OCI-LY1 (cell line): Measurements from ENCODE around the gene ABCA13.

Experiments used
- H2AFZ ChIP-seq: fragments of 200-600 bp; sonication (generic), shearing (Covaris generic); 2 replicates; pipeline ENCODE4 v1.6.0; 2014; ENCODE audit warnings: antibody characterized with exemption, mild to moderate bottlenecking, low read length
- H3F3A ChIP-seq: fragments of 200-600 bp; sonication (generic), shearing (Covaris generic); 2 replicates; pipeline ENCODE4 v1.6.0; 2014; ENCODE audit warnings: mild to moderate bottlenecking, antibody characterized with exemption, low read length, moderate library complexity; ENCODE audit not compliant: insufficient read depth
- H3K27ac ChIP-seq: fragments of 200-600 bp; sonication (generic); 2 replicates; pipeline ENCODE4 v1.5.1; 2014; ENCODE audit warnings: low read length, mixed run types, mild to moderate bottlenecking, low read depth; ENCODE audit not compliant: poor library complexity, severe bottlenecking
- H3K27me3 ChIP-seq: fragments of 200-600 bp; sonication (generic); 2 replicates; pipeline ENCODE4 v1.6.0; 2014; ENCODE audit warnings: antibody characterized with exemption, mild to moderate bottlenecking, low read length, moderate library complexity; ENCODE audit not compliant: insufficient read depth
- H3K36me3 ChIP-seq: fragments of 200-600 bp; sonication (generic); 2 replicates; pipeline ENCODE4 v1.6.1; 2014; ENCODE audit warnings: mild to moderate bottlenecking, antibody characterized with exemption, low read length, moderate library complexity, mixed read lengths; ENCODE audit not compliant: insufficient read depth
- H3K4me1 ChIP-seq: fragments of 200-600 bp; sonication (generic); 2 replicates; pipeline ENCODE4 v1.5.1; 2014; ENCODE audit warnings: mild to moderate bottlenecking, low read length, moderate library complexity; ENCODE audit not compliant: insufficient read depth, severe bottlenecking
- H3K4me2 ChIP-seq: fragments of 200-600 bp; sonication (generic), shearing (Covaris generic); 2 replicates; pipeline ENCODE4 v1.6.1; 2014; ENCODE audit warnings: low read length
- H3K4me3 ChIP-seq: fragments of 200-600 bp; sonication (generic); 2 replicates; pipeline ENCODE4 v1.5.1; 2014; ENCODE audit warnings: low read length, low read depth, mild to moderate bottlenecking, mixed read lengths; ENCODE audit not compliant: poor library complexity, severe bottlenecking
- H3K79me2 ChIP-seq: fragments of 200-600 bp; shearing (Covaris generic); 2 replicates; pipeline ENCODE4 v1.6.1; 2016; ENCODE audit warnings: mixed run types, low read length, mixed read lengths; ENCODE audit not compliant: insufficient read depth
- H3K9ac ChIP-seq: fragments of 200-600 bp; sonication (generic), shearing (Covaris generic); 2 replicates; pipeline ENCODE4 v1.6.1; 2014; ENCODE audit warnings: mild to moderate bottlenecking, low read length, mixed read lengths
- H3K9me2 ChIP-seq: fragments of 200-600 bp; sonication (generic), shearing (Covaris generic); 2 replicates; pipeline ENCODE4 v1.6.1; 2014; ENCODE audit warnings: low read depth, mild to moderate bottlenecking, low read length, mixed read lengths
- H3K9me3 ChIP-seq: fragments of 200-600 bp; shearing (Covaris generic); 2 replicates; pipeline ENCODE4 v1.6.1; 2014; ENCODE audit warnings: low read length, mixed read lengths
- H4K20me1 ChIP-seq: fragments of 200-600 bp; sonication (generic), shearing (Covaris generic); 2 replicates; pipeline ENCODE4 v1.6.0; 2016; ENCODE audit warnings: mild to moderate bottlenecking, low read length; ENCODE audit not compliant: insufficient read depth
- CTCF ChIP-seq: fragments of 200-600 bp; sonication (generic), shearing (Covaris generic); IDR thresholded peaks from 2 replicates; pipeline ENCODE4 v1.5.1; 2017; ENCODE audit warnings: mild to moderate bottlenecking, antibody characterized with exemption, low read length, moderate library complexity, mixed read lengths
- EZH2 ChIP-seq: fragments of 200-600 bp; sonication (generic), shearing (Covaris generic); IDR thresholded peaks from 2 replicates; pipeline ENCODE4 v1.8.0; 2017; ENCODE audit warnings: borderline replicate concordance, mixed run types, mild to moderate bottlenecking, antibody characterized with exemption, low read length, moderate library complexity, mixed read lengths

Gene ABCA13

GRCh38 chr7:48505466-48505865, 334.2 kb downstream of the ABCA13 start:
- Histone ChIP-seq H3K27me3 (no peaks in the 10 kb centered on the region), H3K27ac (no peak overlapping the region), H3K9ac (no peak overlapping the region), H3K79me2 (no peaks in the 10 kb centered on the region), H3K4me2 (no peak overlapping the region), H2AFZ (no peak overlapping the region), H4K20me1 (no peaks in the 10 kb centered on the region), H3K4me3 (no peak overlapping the region), H3K9me3 (no peaks in the 10 kb centered on the region), H3K36me3 (no peaks in the 10 kb centered on the region), H3K9me2 (no peaks in the 10 kb centered on the region), H3F3A (no peaks in the 10 kb centered on the region), H3K4me1 (no peaks in the 10 kb centered on the region)
- no peak for TF ChIP-seq CTCF
- no peak for TF ChIP-seq EZH2

- Histone ChIP-seq H3K9me2 (no peaks in the 10 kb centered on the region), H3K9ac (no peak overlapping the region), H3K36me3 (no peaks in the 10 kb centered on the region), H3K27ac (no peak overlapping the region), H3F3A (no peaks in the 10 kb centered on the region), H3K79me2 (no peaks in the 10 kb centered on the region), H3K4me3 (no peak overlapping the region), H3K27me3 (no peaks in the 10 kb centered on the region), H3K4me1 (no peaks in the 10 kb centered on the region), H2AFZ (no peak overlapping the region), H4K20me1 (no peaks in the 10 kb centered on the region), H3K9me3 (no peaks in the 10 kb centered on the region), H3K4me2 (no peak overlapping the region)
- no peak for TF ChIP-seq CTCF
- TF ChIP-seq EZH2 = no peak
Observed at GRCh38 chr7:48506569-48506968, 335.3 kb downstream of the ABCA13 start.

- no peaks in the 10 kb centered on the region for H3K27me3 ChIP-seq
- H3K36me3 ChIP-seq = no peaks in the 10 kb centered on the region
- no peaks in the 10 kb centered on the region for H3K9me3 ChIP-seq
- no peak overlapping the region for H3K9ac ChIP-seq
- no peak overlapping the region for H3K4me2 ChIP-seq
- no peaks in the 10 kb centered on the region for H3K9me2 ChIP-seq
- no peak overlapping the region for H3K27ac ChIP-seq
- H3K79me2 ChIP-seq = no peaks in the 10 kb centered on the region
- H3F3A ChIP-seq = no peaks in the 10 kb centered on the region
- no peak overlapping the region for H2AFZ ChIP-seq
- H3K4me3 ChIP-seq = no peak overlapping the region
- TF ChIP-seq EZH2 = no peak
- H4K20me1 ChIP-seq = no peaks in the 10 kb centered on the region
- H3K4me1 ChIP-seq = no peaks in the 10 kb centered on the region
Observed at GRCh38 chr7:48511080-48511479, 339.8 kb downstream of the ABCA13 start.

DNA sequence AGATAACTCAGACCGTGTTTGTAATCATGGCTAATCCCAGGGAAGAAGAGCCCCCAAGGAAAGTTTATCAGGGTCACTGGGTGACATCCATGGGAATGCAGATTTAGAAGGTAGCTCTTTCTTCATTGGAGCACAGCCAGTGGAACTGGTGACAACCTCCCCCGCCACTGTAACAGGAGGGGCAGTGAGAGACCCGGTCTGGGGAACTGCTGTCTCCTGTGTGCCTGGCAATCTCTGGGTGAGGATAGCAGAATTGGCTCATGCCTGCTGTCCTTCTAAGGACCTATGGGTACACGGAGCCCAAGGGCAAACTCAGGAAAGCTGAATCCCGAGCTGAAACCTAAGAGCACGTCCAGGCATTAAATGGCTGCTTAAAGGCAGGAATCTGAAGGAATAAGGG, 341.6 kb downstream of the ABCA13 start:
- Histone ChIP-seq H3K27me3 (no peaks in the 10 kb centered on the region), H3K36me3 (no peaks in the 10 kb centered on the region), H4K20me1 (no peaks in the 10 kb centered on the region), H3K4me3 (no peak overlapping the region), H3K4me1 (no peaks in the 10 kb centered on the region), H2AFZ (no peak overlapping the region), H3K79me2 (no peaks in the 10 kb centered on the region), H3K9me2 (no peaks in the 10 kb centered on the region), H3K9me3 (no peaks in the 10 kb centered on the region), H3F3A (no peaks in the 10 kb centered on the region), H3K9ac (no peak overlapping the region), H3K27ac (no peak overlapping the region), H3K4me2 (no peak overlapping the region)
- TF ChIP-seq CTCF (no peak), EZH2 (no peak)
